Adrenal gland (tissue), 5 donors: ENCODE measurements around the gene ZBTB40.

Experiments used
- CTCF ChIP-seq, 6 experiments: fragments of 450-650 bp in 4 of 6; fragments of 200-600 bp in 2 of 6; sonication (generic) in 1 of 6; IDR thresholded peaks; 1 replicate in 5 of 6; 2 replicates in 1 of 6; pipeline versions ENCODE4 v1.5.1 to v1.8.0; 2016 to 2021; ENCODE audit warnings: antibody characterized with exemption in 6 of 6, mild to moderate bottlenecking in 2 of 6, moderate library complexity in 1 of 6
- POLR2A ChIP-seq, 2 donors: fragments of 450-650 bp; IDR thresholded peaks; one replicate each; pipeline ENCODE4 v1.6.1; 2017; ENCODE audit warnings: antibody characterized with exemption in 2 of 2, mild to moderate bottlenecking in 2 of 2, moderate library complexity in 1 of 2
- donor health status: DM: no; HTN: no; CAD: no.

GRCh38 chr1:22530715-22531114 is 79.1 kb downstream of the ZBTB40 start:
- TF ChIP-seq CTCF (IDR thresholded peaks at IDR 0.05) (no peak), POLR2A (IDR thresholded peaks at IDR 0.05) (no peak)
